Measurements from ENCODE around the gene MUC5AC.

MUC5AC gene

GRCh38 chr11:1218788-1219445 is 61.2 kb downstream of the MUC5AC start:
- H3K27me3 ChIP-seq, result peaks cover 38% of the 10 kb centered on the region
- no peak overlapping the region for H3K27ac ChIP-seq

DNA sequence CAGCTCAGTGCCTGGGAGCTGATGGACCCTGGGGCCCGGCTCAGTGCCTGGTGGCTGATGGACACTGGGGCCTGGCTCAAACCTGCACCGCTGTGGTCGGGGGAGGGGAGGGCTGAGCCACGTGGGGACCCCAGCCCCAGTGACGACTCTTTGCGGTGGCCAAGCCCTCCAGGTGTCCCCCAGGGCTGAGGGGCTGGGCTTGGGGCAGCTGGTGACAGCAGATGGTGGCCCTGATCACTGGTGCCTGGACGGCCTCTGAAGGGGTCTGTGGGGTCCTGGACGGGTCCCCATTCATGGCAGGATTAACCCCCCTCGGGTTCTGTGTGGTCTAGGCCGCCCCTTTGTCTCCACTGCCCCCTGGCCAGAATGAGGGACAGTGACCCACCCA is 61.7 kb downstream of the MUC5AC start:
- TF ChIP-seq CTCF (IDR thresholded peaks at IDR 0.05), result no peak
- Histone ChIP-seq H3K4me1 (ENCODE audit: control insufficient read depth in 1 of 2, insufficient read depth in 1 of 2, low read depth in 1 of 2, low read length in 1 of 2) (no peaks in the 10 kb centered on the region), H3K27me3 (peaks cover 35% of the 10 kb centered on the region), H3K9me3 (no peaks in the 10 kb centered on the region), H3K36me3 (no peaks in the 10 kb centered on the region), H3K4me3 (ENCODE audit: low read depth in 1 of 2, low read length in 1 of 2) (no peak overlapping the region), H3K27ac (no peak overlapping the region)

More at GRCh38 chr11:1218788-1219445, 61.2 kb downstream of the MUC5AC start:
- no peaks in the 10 kb centered on the region for H3K9me3 ChIP-seq
- TF ChIP-seq CTCF (IDR thresholded peaks at IDR 0.05), result no peak
- H3K4me3 ChIP-seq (ENCODE audit: low read depth in 1 of 2, low read length in 1 of 2), result no peak overlapping the region
- H3K4me1 ChIP-seq (ENCODE audit: control insufficient read depth in 1 of 2, insufficient read depth in 1 of 2, low read depth in 1 of 2, low read length in 1 of 2), result no peaks in the 10 kb centered on the region
- no peaks in the 10 kb centered on the region for H3K36me3 ChIP-seq

- Histone ChIP-seq H3K27ac (no peak overlapping the region), H3K27me3 (peaks cover 36% of the 10 kb centered on the region), H3K9me3 (no peaks in the 10 kb centered on the region), H3K4me1 (ENCODE audit: control insufficient read depth in 1 of 2, insufficient read depth in 1 of 2, low read depth in 1 of 2, low read length in 1 of 2) (no peaks in the 10 kb centered on the region), H3K36me3 (no peaks in the 10 kb centered on the region), H3K4me3 (ENCODE audit: low read depth in 1 of 2, low read length in 1 of 2) (no peak overlapping the region)
- no peak for TF ChIP-seq CTCF (IDR thresholded peaks at IDR 0.05)
Observed at GRCh38 chr11:1219834-1220815, 62.4 kb downstream of the MUC5AC start.

DNA sequence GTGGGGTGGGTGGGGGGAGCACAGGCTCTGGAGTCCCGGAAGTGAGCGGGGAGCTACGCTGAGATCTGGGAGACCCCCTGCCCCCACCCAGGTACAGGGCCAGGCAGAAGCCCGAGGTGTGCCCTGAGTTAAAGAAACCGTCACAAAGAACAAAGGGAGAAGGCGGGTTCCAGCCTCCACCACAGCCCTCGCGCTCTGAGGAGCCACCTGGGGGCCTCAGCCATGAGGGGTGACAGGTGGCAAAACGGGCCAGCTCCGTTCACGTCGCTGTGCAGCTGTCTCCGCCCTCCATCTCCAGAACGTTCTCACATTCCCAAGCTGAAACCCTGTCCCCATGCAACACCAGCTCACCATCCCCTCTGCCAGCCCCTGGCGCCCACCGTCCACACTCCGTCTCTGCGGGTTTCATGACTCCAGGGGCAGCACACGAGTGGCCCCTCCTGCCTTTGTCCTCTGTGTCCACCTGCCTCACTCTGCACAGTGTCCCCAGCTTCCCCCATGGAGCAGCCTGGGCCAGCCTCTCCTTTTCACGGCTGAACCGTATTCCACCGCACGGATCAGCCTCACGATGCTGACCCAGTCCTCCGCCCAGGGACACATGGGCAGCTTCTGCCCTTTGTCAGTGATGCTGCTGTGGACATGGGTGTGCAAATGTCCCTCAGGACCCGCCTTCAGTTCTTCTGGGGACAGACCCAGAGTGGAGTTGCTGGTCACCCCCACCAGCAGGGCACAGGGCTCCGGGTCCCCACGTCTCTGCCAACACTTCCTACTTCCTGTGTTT is 63.4 kb downstream of the MUC5AC start:
- Histone ChIP-seq H3K4me3 (ENCODE audit: low read depth in 1 of 2, low read length in 1 of 2) (no peak overlapping the region), H3K36me3 (no peaks in the 10 kb centered on the region), H3K9me3 (no peaks in the 10 kb centered on the region), H3K27me3 (peaks cover 42% of the 10 kb centered on the region), H3K4me1 (ENCODE audit: control insufficient read depth in 1 of 2, insufficient read depth in 1 of 2, low read depth in 1 of 2, low read length in 1 of 2) (no peaks in the 10 kb centered on the region), H3K27ac (no peak overlapping the region)
- TF ChIP-seq CTCF (IDR thresholded peaks at IDR 0.05), result no peak

- Histone ChIP-seq H3K27me3 (peaks cover 42% of the 10 kb centered on the region), H3K4me3 (ENCODE audit: low read depth in 1 of 2, low read length in 1 of 2) (no peak overlapping the region), H3K36me3 (no peaks in the 10 kb centered on the region), H3K4me1 (ENCODE audit: control insufficient read depth in 1 of 2, insufficient read depth in 1 of 2, low read depth in 1 of 2, low read length in 1 of 2) (no peaks in the 10 kb centered on the region), H3K9me3 (no peaks in the 10 kb centered on the region), H3K27ac (no peak overlapping the region)
- no peak for TF ChIP-seq CTCF (IDR thresholded peaks at IDR 0.05)
Observed at GRCh38 chr11:1221848-1222311, 64.1 kb downstream of the MUC5AC start.
